ENCODE measurements around the gene TECPR2.

The TECPR2 gene

DNA sequence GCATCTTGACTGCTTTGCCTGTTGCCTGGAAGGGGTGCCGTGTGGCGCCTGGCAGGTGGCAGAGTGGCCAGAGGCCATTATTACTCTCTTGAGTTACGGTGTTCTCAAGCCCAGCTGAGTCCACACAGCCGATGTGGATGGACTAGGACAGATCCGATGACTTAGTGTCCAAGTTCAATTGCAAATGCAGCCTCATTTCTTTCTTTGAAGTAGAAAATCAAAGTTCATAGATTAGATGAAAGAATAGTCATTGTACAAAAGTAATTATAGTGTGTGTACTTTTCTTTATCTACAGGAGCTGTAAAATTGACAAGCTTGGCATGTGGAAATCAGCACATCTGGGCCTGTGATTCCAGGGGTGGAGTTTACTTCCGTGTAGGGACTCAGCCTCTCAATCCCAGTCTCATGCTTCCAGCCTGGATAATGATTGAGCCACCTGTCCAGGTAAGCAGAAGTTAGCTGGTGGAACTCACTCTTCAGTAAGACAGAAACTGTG, 102.2 kb downstream of the TECPR2 start:
- DNase-seq (ENCODE audit: low spot score) = peak; percentile 40

DNA sequence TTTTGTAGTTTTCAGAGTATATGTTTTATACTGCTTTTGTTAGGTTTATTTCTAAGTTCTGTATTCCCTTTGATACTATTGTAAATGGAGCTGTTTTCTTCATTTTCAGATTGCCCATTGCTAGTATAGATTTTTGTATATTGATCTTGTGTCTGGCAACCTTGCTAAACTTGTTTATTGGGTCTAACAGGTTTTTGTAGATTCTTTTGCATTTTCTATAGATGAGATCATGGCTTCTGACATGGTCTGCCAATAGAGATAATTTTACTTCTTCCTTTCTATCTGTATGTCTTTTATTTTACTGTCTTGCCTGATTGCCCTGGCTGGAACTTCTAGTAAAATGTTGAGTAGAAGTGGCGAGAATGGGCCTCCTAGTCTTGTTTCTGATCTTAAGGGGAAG, 106.5 kb downstream of the TECPR2 start:
- no peak for DNase-seq (ENCODE audit: low spot score)

DNA sequence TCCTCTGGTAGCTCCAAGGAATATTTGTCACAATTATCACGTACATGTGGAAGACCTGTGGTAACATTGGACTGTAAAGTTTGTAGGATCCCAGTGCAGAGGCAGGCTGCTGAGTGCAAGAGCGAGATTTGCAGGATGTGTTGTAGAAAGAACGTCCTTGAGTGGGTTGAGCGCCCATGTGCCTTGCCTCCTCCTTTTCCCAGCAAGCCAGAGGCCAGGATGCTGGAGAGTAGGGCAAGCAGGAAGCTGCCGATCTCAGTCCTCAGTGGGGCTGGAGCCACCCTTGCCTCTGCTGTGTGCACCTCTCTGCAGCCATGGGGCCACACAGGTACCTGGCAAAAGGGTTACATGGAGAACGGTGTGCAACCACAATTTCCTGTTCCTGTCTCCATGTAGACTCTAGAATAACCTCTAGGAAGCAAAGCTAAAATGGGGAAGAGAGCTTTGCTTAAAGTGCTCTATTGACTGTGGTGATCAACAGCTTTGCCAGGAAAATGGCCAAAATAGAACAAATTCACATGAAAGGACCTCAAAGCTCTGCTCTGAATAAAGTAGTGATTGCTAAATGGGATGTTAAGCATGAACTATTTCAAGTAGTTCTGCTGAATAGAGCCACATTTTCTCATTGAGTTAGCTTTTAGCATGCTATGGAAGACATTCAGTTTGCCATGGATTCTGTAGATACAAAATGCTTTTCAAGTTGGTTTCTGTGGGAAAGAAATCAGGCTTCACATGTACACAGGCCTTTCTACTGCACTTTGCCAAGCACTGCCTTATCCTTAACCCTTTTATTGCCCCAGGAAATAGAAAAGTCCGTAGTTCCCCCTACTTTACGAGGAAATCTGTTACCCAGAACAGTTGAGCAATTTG, 109.4 kb downstream of the TECPR2 start:
- DNase-seq (ENCODE audit: low spot score) = no peak

DNA sequence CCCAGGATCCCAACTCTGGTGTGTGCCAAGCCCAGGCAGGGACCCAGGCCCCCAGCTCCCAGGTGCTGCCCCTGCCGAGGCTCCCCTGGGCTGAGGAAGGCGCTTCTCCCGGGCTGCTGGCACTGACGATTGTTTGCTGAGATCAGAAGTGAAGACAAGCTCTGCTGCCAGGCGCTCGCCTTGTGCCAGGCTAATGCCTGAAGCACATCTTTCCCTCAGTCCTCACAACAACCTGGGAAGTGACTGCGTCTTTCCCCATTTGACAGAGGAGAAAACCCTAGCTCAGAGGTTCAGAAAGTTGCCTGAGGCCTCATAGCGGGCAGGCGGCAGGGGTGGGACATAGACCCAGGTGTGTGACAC, 110.0 kb downstream of the TECPR2 start:
- DNase-seq (ENCODE audit: low spot score) = no peak

DNA sequence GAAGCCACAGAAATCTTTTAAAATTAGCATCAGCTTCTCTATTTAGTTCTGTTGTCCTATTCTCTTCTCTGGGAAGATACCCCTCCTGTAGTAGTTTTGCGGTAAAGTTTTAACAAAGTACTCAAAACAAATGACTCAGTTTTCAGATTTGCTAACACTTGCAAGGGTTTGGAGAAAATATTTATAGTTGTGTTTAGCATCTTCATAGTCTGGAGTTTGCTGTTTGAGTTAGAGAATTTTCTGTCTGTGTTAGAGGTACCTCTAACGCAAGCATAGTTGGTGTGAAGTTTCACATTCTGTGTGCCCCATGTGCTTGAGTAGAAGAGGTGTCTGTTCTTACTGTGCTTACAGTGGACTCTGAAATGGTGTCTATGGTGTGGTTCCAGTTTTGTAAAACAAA, 110.8 kb downstream of the TECPR2 start:
- no peak for DNase-seq (ENCODE audit: low spot score)

DNA sequence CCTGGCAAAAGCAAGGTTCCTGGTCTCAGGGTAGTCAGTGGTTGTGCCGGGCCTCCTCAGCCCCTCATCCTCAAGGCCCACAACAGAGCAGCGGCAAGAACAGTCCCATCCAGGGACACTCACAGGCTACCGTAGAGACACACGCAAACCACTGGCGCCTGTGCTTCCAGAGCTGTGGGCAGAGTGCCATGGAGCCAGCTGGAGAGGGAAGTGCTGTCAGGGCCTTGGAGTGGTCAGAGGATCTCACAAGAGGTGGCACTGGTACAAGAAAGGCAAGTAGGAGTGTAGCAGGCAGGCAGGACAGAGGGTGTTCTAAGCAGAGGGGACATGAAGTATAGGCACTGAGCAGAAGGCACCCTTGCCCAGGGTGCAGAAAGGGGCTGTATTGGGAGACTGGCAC, 112.2 kb downstream of the TECPR2 start:
- no peak for DNase-seq (ENCODE audit: low spot score)

DNA sequence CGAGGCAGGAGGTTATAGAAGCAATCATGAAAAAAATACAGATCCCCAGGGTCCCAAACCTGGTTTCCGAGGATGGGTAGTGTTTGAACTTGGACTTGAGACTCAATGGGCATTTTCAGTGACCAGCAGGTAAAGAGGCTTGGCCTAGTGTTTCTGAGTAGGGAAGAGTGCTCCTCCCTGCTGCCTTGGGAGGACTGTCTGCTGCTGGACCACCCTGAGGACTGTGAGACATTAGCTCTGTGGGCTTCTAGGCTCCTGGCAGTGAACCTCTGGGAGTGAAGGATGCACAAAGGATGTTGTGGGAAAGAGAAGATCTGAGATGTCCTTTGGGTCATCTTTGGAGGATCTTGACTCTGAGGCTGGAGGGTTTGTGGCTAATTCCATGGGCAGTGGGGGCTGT, 116.4 kb downstream of the TECPR2 start:
- DNase-seq (ENCODE audit: low spot score) = no peak

DNA sequence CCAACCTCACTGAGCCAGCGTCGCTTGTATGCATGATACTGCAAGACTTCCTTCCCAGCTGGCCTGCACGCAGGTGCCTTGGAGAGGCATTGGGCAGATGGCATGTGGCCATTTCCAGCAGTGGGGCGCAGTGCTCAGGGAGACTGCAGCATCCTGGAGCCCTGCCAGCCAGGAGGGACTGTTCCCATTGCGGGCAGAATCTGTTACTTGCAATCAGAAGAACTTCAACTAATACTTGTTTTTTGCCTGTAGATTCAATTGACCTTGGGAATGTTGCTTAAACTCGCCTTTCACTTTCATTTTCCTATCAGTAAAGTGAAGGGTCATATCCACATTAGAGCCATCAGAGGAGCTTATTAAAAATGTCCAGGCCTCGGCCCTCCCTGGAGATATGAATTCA, 117.0 kb downstream of the TECPR2 start:
- no peak for DNase-seq (ENCODE audit: low spot score)

DNA sequence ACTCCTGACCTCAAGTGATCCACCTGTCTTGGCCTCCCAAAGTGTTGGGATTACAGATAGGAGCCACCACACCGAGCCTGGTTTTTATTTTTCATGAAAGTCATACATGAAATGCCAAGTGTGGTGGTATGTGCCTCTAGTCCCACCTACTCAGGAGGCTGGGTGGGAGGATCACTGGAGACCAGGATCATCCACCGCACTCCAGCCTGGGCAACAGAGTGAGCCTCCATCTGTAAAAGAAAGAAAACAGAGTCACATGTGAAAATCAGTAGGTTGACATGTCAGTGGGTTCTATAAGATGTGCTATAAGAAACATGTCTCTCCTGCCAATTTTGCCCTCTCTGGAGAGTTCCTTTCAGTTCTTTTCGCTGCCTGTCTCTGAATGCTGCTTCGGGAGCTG, 118.6 kb downstream of the TECPR2 start:
- DNase-seq (ENCODE audit: low spot score) = no peak

DNA sequence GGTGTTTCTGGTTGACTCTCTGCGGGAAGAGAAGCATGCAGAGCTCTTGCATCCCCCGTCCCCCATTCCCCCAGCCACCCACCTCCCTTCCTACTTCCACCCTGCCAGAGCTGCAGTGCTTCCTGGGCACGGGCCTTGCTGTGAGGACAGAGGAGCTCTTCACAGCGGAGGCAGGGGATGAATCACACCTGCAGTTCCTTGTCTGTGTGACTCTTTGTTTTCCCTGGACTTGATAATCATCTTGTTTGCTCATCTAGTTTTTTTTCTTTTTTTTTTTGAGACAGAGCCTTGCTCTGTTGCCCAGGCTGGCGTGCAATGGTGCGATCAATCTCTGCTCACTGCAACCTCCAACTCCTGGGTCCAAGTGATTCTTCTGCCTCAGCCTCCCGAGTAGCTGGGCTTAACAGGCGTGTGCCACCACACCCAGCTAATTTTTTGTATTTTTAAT, 119.1 kb downstream of the TECPR2 start:
- no peak for DNase-seq (ENCODE audit: low spot score)

DNA sequence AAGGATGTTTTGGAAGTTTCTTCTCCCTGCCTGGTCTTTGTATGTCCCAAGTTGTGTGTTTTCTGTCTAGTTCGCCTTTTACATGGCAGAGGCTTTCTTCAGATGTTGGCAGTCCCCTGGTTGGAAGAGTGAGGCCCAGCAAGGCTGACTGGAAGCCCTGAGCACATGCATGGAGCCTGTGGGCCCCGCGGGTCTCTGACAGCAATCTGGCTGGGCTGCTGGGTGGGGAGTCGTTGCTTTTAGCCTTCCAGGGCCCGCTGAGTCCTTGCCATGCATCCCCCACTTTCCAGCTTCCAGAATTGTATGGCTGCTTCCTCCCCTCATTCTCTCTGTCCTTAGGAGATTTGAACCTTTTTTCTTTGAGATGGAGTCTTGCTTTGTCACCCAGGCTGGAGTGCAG, 121.6 kb downstream of the TECPR2 start:
- no peak for DNase-seq (ENCODE audit: low spot score)

DNA sequence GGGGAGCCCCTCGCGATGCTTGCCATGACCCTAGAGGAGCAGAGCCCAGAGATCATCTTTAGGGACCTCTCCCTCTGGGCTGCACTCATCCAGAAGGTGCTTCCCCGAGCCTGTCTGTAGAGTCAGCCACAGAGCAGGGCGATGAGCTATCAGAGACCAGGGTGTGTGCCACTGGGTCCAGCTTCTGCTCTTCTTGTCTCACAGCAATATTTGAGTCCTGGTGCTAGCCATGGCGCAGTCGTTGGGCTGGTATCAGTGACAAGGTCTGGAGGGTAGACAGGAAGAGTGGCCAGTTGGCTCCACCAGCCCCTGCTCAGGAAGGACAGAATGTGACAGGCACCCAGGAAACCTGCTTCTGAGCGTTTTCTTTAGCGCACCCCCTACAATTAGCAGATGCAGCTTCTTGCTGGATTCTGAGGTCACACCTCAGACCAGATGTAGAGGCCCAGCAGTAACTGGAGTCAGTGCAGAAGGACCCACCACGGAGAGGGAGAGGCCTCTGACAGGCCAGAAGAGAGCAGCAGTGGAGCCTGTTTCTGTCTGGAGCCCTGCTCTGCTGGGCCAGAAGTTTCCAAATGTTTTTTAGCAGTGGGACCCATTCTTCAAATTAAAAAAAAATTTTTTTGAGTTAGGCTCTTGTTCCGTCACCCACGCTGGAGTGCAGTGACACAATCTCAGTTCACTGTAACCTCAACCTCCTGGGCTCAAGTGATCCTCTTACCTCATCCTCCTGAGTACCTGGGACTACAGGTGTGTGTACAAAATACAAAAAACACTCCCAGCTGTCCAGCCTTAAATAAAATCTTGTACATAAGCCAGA, 123.2 kb downstream of the TECPR2 start:
- no peak for DNase-seq (ENCODE audit: low spot score)

DNA sequence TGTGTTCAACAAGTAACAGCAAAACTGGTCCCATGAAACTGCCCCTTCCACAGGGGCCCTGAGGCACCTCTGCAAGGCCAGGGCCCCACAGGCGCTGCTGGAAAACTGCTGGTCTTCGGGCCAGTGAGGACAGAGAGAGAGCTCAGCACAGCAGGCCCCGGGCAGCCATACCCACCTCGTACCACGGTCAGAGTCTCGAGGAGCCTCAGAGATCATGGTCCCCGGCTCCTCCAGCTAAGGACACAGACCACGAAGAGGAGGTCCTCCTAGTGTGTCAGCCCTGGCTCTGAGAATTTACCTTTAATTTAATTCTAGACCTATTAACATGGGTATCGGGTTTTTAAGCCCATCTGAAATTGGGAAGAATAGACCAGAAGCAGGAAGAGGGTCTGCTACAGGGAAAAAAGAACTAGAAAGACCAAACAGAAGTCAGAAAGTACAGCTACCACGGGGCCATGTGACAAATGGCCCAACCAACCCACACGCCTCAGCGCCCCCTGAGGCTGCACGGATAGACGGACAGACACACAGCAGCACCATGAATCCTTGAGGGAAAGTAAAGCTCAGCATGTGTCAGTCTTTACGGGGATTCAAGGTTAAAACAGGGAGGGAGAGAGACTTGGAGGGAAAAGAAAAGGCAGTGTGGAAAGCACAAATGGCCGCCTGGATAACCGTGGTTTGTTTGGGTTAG, 123.9 kb downstream of the TECPR2 start:
- DNase-seq (ENCODE audit: low spot score) = no peak

DNA sequence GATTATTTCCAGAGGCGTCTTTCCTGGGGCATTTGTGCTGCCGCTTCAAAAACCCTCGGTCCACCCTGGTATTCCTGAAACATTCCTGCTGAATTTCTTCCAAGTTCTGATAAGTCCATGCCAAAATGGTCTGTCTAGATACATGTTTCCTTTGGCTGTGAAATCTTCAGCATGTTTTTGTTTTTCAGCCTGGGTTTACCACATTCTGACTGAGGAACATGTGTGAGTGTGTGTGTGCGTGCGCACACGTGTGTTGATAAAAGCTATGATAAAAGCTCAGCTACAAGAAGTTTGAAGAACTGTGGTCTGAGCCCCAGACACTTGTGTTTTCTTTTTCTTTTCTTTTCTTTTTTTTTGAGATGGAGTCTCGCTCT, 124.5 kb downstream of the TECPR2 start:
- DNase-seq (ENCODE audit: low spot score) = no peak

DNA sequence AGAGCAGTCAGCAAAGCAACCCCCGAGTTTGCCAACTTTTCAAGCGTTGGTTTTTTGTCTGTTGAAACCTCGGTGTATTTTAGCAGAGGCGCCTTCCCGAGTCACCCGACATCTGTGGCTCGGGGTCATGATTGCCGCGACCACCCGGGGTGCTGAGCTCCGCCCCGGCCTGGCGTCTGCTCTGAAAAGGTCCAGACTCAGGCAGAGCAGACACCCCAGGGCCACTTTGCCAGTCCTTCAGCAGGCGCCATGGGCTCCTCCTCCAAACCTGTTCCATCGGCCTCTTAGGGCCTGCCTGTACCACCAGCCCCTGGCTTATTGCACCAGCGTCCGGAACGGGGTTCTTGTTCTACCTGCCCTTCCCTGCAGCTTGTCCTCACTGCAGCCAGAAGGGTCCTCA, 127.7 kb downstream of the TECPR2 start:
- DNase-seq (ENCODE audit: low spot score) = no peak

DNA sequence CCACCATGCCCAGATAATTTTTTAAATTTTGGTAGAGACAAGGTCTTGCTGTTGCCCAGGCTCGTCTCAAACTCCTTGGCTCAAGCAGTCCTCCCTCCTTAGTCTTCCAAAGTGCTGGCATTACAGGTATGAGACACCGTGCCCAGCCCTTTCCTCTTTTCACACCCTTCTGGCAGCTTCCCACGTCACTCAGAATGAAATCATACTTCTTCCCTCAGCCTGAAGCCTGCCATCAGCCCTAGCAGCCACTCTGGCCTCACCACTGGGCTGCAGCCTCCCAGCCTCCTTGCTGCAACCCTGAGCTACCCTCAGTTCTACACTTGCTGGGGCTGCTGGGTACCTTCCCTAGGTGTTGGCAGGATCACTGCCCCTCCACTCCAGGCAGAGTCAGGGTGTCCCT, 128.6 kb downstream of the TECPR2 start:
- no peak for DNase-seq (ENCODE audit: low spot score)

DNA sequence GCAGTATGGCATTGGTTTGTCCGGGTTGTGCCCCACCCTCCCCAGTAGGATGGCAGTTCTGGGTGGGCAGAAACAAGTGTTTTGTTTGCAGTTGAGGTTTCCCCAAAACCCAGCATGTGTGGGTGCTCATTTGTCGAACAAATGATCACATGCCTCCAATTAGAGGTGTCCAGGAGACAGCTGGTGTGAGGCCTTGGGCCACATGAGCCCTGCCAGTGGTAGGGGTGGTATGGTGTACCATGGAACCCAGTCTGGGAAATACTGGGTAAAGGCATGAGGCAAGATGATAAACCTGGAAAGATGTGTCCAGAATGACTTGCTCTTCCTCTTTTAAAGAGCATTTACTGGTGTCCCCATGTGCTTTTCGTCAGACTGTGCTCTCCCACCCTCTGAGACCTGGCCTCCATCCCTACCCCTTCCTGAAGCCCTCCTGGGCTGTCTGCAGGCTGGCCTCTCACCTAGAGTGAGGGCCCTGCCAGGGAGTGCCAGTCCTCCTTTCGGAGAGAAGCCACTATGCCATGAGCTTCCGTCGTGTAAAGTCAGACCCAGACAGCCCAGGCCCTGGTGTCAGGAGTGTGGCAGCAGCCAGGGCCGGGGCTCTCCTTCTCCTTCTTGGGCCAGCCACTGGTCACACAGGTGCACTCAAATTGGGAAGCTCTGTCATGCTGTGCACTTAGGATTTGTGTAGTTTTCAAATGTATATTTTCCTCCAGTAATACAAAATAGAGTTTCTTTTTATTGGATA, 129.2 kb downstream of the TECPR2 start:
- no peak for DNase-seq (ENCODE audit: low spot score)

DNA sequence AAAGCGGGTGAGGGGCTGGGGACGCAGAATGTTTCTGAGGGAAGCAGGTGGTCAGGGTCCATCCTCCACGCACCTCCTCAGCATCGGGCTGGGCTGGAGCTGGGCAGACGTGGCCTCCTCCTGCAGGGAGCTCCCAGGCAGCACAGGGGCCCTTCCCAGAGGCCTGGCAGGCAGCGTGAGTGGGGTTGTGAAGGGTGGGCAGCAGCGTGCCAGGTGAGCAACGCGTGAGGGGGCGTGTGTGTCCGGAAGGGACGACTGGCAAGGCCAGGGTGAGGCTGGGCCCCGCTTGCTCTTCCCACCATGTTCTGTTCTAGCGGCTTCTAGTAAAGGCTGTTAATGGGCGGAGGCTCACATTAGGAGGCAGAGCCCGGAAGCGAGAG, 129.8 kb downstream of the TECPR2 start:
- no peak for DNase-seq (ENCODE audit: low spot score)

DNA sequence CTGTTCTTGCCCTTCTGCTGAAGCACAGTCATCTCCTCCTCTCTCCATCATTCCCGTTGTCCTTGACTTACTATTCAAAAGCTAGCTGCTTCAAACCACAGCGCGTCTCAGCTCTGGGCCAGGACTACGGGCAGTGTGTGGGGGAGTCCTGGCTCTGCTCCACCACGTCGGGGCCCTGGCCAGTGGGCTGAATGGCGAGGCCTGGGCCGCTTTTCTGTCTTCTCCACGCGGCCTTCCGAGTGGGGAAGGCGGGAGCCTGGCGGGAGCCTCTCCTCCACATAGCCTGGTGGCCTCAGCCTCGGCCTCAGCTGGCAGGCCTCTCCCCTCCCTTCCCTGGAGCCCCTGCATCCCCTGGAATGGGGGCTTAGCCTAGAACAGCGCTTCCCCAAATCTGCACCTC, 130.4 kb downstream of the TECPR2 start:
- no peak for DNase-seq (ENCODE audit: low spot score)

DNA sequence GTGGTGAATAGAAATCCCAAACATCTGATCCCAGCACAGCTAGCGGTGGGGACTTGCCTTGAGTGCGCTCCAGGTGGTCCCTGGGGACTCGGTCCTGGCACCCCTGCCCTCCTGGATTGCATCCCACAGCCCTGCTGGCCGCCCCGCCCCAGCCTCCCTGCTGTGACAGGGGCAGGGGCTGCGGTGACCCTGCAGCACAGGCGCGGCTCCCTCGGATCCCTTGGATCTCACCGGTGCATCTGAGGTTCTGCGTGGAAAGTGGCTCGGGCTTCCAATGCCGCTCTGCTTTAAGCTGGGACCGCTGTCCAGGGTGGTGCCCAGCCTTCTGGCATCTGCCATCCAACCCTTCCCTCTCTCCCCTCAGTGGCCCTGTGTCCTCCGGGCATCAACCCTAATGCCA, 130.8 kb downstream of the TECPR2 start:
- DNase-seq (ENCODE audit: low spot score) = no peak

DNA sequence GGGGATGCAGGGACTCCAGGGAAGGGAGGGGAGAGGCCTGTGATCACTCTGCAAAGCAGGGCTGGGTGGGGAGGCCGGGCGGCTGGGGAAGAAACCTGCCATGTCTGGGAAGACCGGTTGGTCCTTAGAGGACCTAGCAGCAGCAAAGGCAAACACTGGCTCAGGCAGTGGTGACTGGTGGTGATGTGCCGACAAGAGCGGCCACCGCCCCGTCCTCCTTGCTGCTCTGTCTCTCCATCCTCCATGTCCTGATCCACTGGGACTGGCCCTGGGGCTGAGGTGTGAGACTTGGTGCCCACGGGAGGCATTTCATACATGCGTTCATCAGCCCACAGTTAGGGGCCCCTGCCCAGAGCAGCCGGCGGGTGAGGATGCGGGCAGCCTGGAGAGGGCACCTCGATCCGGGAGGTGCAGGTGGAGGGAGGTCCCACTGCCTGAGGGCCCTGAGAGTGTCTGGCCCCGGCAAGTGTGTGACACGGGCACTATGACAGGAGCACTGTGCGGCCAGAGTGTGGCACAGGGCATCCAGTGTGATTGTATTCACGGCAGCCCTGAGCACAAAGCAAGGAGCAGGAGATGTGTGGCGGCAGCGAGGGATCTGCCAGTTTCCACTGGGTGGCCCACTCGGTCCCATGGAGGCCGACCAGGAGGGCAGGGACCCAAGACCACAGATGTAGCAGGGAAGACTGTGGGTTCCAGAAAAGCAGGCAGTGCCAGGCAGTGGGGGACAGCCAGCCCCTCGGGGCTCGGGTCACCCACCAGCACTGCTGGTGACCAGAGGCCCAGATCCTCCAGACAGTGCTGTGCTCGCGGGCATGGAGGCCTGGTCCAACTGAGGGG, 133.0 kb downstream of the TECPR2 start:
- no peak for DNase-seq (ENCODE audit: low spot score)

All from HuH-7 (cell line).